Activated T-cell treated with anti-CD3 and anti-CD28 coated beads, Interleukin-2, amount 50 U/mL, for 24 hours (primary cell): ENCODE results near the gene DRGX.

Experiments
- DNase-seq: peaks from one replicate; pipeline ENCODE4 v3.0.0-alpha.2; 2020
- H3K27ac Mint-ChIP-seq: 2 replicates; pipeline ENCODE4 v1.8.0; 2020; ENCODE audit warnings: mild to moderate bottlenecking, mixed read lengths
- H3K27me3 Mint-ChIP-seq: 2 replicates; pipeline ENCODE4 v1.8.0; 2020; ENCODE audit warnings: mixed read lengths
- H3K36me3 Mint-ChIP-seq: 2 replicates; pipeline ENCODE4 v1.8.0; 2020; ENCODE audit warnings: low read depth, mixed read lengths
- H3K4me1 Mint-ChIP-seq: 2 replicates; pipeline ENCODE4 v1.8.0; 2020; ENCODE audit warnings: low read depth, mixed read lengths
- H3K4me3 Mint-ChIP-seq: 2 replicates; pipeline ENCODE4 v1.8.0; 2020; ENCODE audit warnings: mild to moderate bottlenecking, moderate library complexity, mixed read lengths
- H3K9me3 Mint-ChIP-seq: 2 replicates; pipeline ENCODE4 v1.8.0; 2020; ENCODE audit warnings: mixed read lengths

DRGX gene

GRCh38 chr10:49381111-49381900 is 14.6 kb downstream of the DRGX start:
- Mint-ChIP-seq H3K4me1 (no peaks in the 10 kb centered on the region), H3K4me3 (no peak overlapping the region), H3K27me3 (peaks cover 13% of the 10 kb centered on the region), H3K9me3 (no peaks in the 10 kb centered on the region), H3K36me3 (no peaks in the 10 kb centered on the region), H3K27ac (no peak overlapping the region)
- DNase-seq: no peak

- DNase-seq: no peak
- Mint-ChIP-seq H3K9me3 (no peaks in the 10 kb centered on the region), H3K4me3 (no peak overlapping the region), H3K36me3 (no peaks in the 10 kb centered on the region), H3K27me3 (peaks cover 9% of the 10 kb centered on the region), H3K4me1 (no peaks in the 10 kb centered on the region), H3K27ac (no peak overlapping the region)
These were observed 16.1 kb downstream of the DRGX start for GRCh38 chr10:49379596-49380410.

- no peak overlapping the region for H3K4me3 Mint-ChIP-seq
- no peak overlapping the region for H3K27ac Mint-ChIP-seq
- H3K9me3 Mint-ChIP-seq: no peaks in the 10 kb centered on the region
- peaks cover 10% of the 10 kb centered on the region for H3K27me3 Mint-ChIP-seq
- H3K4me1 Mint-ChIP-seq: no peaks in the 10 kb centered on the region
- no peak for DNase-seq
- H3K36me3 Mint-ChIP-seq: no peaks in the 10 kb centered on the region
These were observed 18.6 kb downstream of the DRGX start for GRCh38 chr10:49377256-49377655.

- H3K36me3 Mint-ChIP-seq: no peaks in the 10 kb centered on the region
- no peaks in the 10 kb centered on the region for H3K9me3 Mint-ChIP-seq
- no peak overlapping the region for H3K4me3 Mint-ChIP-seq
- no peaks in the 10 kb centered on the region for H3K4me1 Mint-ChIP-seq
- no peak for DNase-seq
- H3K27me3 Mint-ChIP-seq: peaks cover 7% of the 10 kb centered on the region
- no peak overlapping the region for H3K27ac Mint-ChIP-seq
These were observed 20.3 kb downstream of the DRGX start for GRCh38 chr10:49375611-49376010.

GRCh38 chr10:49374740-49375139 is 21.1 kb downstream of the DRGX start:
- no peaks in the 10 kb centered on the region for H3K36me3 Mint-ChIP-seq
- no peaks in the 10 kb centered on the region for H3K9me3 Mint-ChIP-seq
- DNase-seq: no peak
- H3K4me3 Mint-ChIP-seq: no peak overlapping the region
- peaks cover 7% of the 10 kb centered on the region for H3K27me3 Mint-ChIP-seq
- H3K27ac Mint-ChIP-seq: no peak overlapping the region
- no peaks in the 10 kb centered on the region for H3K4me1 Mint-ChIP-seq

GRCh38 chr10:49373361-49373760 is 22.5 kb downstream of the DRGX start:
- DNase-seq: no peak
- no peaks in the 10 kb centered on the region for H3K4me1 Mint-ChIP-seq
- H3K4me3 Mint-ChIP-seq: no peak overlapping the region
- H3K9me3 Mint-ChIP-seq: no peaks in the 10 kb centered on the region
- peaks cover 11% of the 10 kb centered on the region for H3K27me3 Mint-ChIP-seq
- no peaks in the 10 kb centered on the region for H3K36me3 Mint-ChIP-seq
- H3K27ac Mint-ChIP-seq: no peak overlapping the region

- H3K27me3 Mint-ChIP-seq: peaks cover 19% of the 10 kb centered on the region
- no peaks in the 10 kb centered on the region for H3K4me1 Mint-ChIP-seq
- no peak overlapping the region for H3K4me3 Mint-ChIP-seq
- H3K27ac Mint-ChIP-seq: no peak overlapping the region
- H3K9me3 Mint-ChIP-seq: no peaks in the 10 kb centered on the region
- DNase-seq: no peak
- H3K36me3 Mint-ChIP-seq: no peaks in the 10 kb centered on the region
These were observed 23.9 kb downstream of the DRGX start for GRCh38 chr10:49371967-49372366.

GRCh38 chr10:49370326-49371100 is 25.4 kb downstream of the DRGX start:
- H3K27ac Mint-ChIP-seq: no peak overlapping the region
- H3K27me3 Mint-ChIP-seq: peaks cover 15% of the 10 kb centered on the region
- H3K4me1 Mint-ChIP-seq: no peaks in the 10 kb centered on the region
- no peaks in the 10 kb centered on the region for H3K9me3 Mint-ChIP-seq
- H3K4me3 Mint-ChIP-seq: no peak overlapping the region
- DNase-seq: no peak
- no peaks in the 10 kb centered on the region for H3K36me3 Mint-ChIP-seq

- no peaks in the 10 kb centered on the region for H3K9me3 Mint-ChIP-seq
- no peak overlapping the region for H3K4me3 Mint-ChIP-seq
- no peak overlapping the region for H3K27ac Mint-ChIP-seq
- peaks cover 15% of the 10 kb centered on the region for H3K27me3 Mint-ChIP-seq
- no peaks in the 10 kb centered on the region for H3K36me3 Mint-ChIP-seq
- H3K4me1 Mint-ChIP-seq: no peaks in the 10 kb centered on the region
- DNase-seq: no peak
These were observed 26.4 kb downstream of the DRGX start for GRCh38 chr10:49369216-49370162.

- Mint-ChIP-seq H3K4me3 (no peak overlapping the region), H3K36me3 (no peaks in the 10 kb centered on the region), H3K9me3 (no peaks in the 10 kb centered on the region), H3K27me3 (peaks cover 12% of the 10 kb centered on the region), H3K4me1 (no peaks in the 10 kb centered on the region), H3K27ac (no peak overlapping the region)
- no peak for DNase-seq
These were observed 27.6 kb downstream of the DRGX start for GRCh38 chr10:49368256-49368655.

- no peaks in the 10 kb centered on the region for H3K4me1 Mint-ChIP-seq
- no peak overlapping the region for H3K27ac Mint-ChIP-seq
- no peaks in the 10 kb centered on the region for H3K9me3 Mint-ChIP-seq
- peaks cover 12% of the 10 kb centered on the region for H3K27me3 Mint-ChIP-seq
- no peak overlapping the region for H3K4me3 Mint-ChIP-seq
- no peaks in the 10 kb centered on the region for H3K36me3 Mint-ChIP-seq
- DNase-seq: no peak
These were observed 28.3 kb downstream of the DRGX start for GRCh38 chr10:49367600-49367999.

GRCh38 chr10:49366460-49366859 is 29.4 kb downstream of the DRGX start:
- H3K27ac Mint-ChIP-seq: no peak overlapping the region
- peaks cover 16% of the 10 kb centered on the region for H3K27me3 Mint-ChIP-seq
- no peak for DNase-seq
- H3K36me3 Mint-ChIP-seq: no peaks in the 10 kb centered on the region
- no peaks in the 10 kb centered on the region for H3K9me3 Mint-ChIP-seq
- H3K4me3 Mint-ChIP-seq: no peak overlapping the region
- no peaks in the 10 kb centered on the region for H3K4me1 Mint-ChIP-seq

- no peaks in the 10 kb centered on the region for H3K9me3 Mint-ChIP-seq
- H3K4me1 Mint-ChIP-seq: no peaks in the 10 kb centered on the region
- no peak overlapping the region for H3K4me3 Mint-ChIP-seq
- DNase-seq: no peak
- no peaks in the 10 kb centered on the region for H3K36me3 Mint-ChIP-seq
- peaks cover 16% of the 10 kb centered on the region for H3K27me3 Mint-ChIP-seq
- no peak overlapping the region for H3K27ac Mint-ChIP-seq
These were observed 30.0 kb downstream of the DRGX start for GRCh38 chr10:49365675-49366415.
